Common myeloid progenitor, CD34-positive (primary cell): ENCODE data around the gene DTNBP1.

ENCODE experiments used
- CTCF ChIA-PET: fragments of 350-600 bp; sonication (Branson Sonifier 250); formaldehyde crosslinking; loops from one replicate; lab custom pipeline; 2021; ENCODE audit warnings: antibody characterized with exemption; lab: Charles Lee
- POLR2A ChIA-PET: fragments of 350-600 bp; sonication (Branson Sonifier 250); formaldehyde crosslinking; loops from one replicate; lab custom pipeline; 2021; ENCODE audit warnings: antibody characterized with exemption; lab: Charles Lee
- DNase-seq, 3 donors: peaks; one replicate each; pipeline versions ENCODE4 v3.0.0 to v3.0.0-alpha.2; 2013
- H3K27ac ChIP-seq, 2 experiments: 1 replicate in 1 of 2; 2 replicates in 1 of 2; pipeline ENCODE4 v1.7.0; 2013; ENCODE audit warnings: inconsistent platforms in 2 of 2, low read length in 2 of 2, mild to moderate bottlenecking in 2 of 2, low read depth in 1 of 2, moderate library complexity in 1 of 2; ENCODE audit not compliant: severe bottlenecking in 2 of 2, insufficient read depth in 1 of 2, poor library complexity in 1 of 2
- H3K27me3 ChIP-seq, 5 experiments: replicated peaks in 2 of 5; 1 replicate in 3 of 5; 2 replicates in 2 of 5; pipeline versions ENCODE4 v1.6.1 to v1.7.0; 2013; ENCODE audit warnings: low read length in 4 of 5, mild to moderate bottlenecking in 2 of 5, moderate library complexity in 2 of 5, inconsistent platforms in 1 of 5; ENCODE audit not compliant: insufficient read depth in 5 of 5, control insufficient read depth in 4 of 5
- H3K36me3 ChIP-seq, 4 experiments: 1 replicate in 2 of 4; 2 replicates in 2 of 4; pipeline versions ENCODE4 v1.6.1 to v1.7.0; 2013; ENCODE audit warnings: low read length in 3 of 4, control low read depth in 1 of 4, mild to moderate bottlenecking in 1 of 4; ENCODE audit not compliant: control insufficient read depth in 4 of 4, insufficient read depth in 4 of 4
- H3K4me1 ChIP-seq, 4 experiments: 1 replicate in 3 of 4; 2 replicates in 1 of 4; pipeline versions ENCODE4 v1.6.1 to v1.7.1; 2013; ENCODE audit warnings: low read length in 3 of 4, mild to moderate bottlenecking in 3 of 4, control low read depth in 1 of 4, inconsistent platforms in 1 of 4, moderate library complexity in 1 of 4; ENCODE audit not compliant: control insufficient read depth in 4 of 4, insufficient read depth in 4 of 4; ENCODE audit errors: control extremely low read depth in 1 of 4
- H3K4me3 ChIP-seq, 7 experiments: 1 replicate in 4 of 7; 2 replicates in 3 of 7; pipeline versions ENCODE4 v1.5.1 to v1.7.0; 2013; ENCODE audit warnings: mild to moderate bottlenecking in 7 of 7, low read length in 6 of 7, moderate library complexity in 6 of 7, inconsistent platforms in 2 of 7, low read depth in 2 of 7, control low read depth in 1 of 7; ENCODE audit not compliant: insufficient read depth in 4 of 7, control insufficient read depth in 1 of 7; ENCODE audit errors: extremely low read depth in 1 of 7
- H3K9me3 ChIP-seq, 5 experiments: 1 replicate in 4 of 5; 2 replicates in 1 of 5; pipeline versions ENCODE4 v1.6.1 to v1.7.1; 2013; ENCODE audit warnings: low read length in 4 of 5, mild to moderate bottlenecking in 2 of 5, inconsistent platforms in 1 of 5, low read depth in 1 of 5, moderate library complexity in 1 of 5; ENCODE audit not compliant: control insufficient read depth in 4 of 5, insufficient read depth in 2 of 5; ENCODE audit errors: control extremely low read depth in 1 of 5
- WGBS: methylation state at CpG from one replicate; pipeline ENCODE4 v1.1.5; 2013; ENCODE audit not compliant: insufficient coverage; 5-methylcytosine and 5-hydroxymethylcytosine counted together

The DTNBP1 gene

DNA sequence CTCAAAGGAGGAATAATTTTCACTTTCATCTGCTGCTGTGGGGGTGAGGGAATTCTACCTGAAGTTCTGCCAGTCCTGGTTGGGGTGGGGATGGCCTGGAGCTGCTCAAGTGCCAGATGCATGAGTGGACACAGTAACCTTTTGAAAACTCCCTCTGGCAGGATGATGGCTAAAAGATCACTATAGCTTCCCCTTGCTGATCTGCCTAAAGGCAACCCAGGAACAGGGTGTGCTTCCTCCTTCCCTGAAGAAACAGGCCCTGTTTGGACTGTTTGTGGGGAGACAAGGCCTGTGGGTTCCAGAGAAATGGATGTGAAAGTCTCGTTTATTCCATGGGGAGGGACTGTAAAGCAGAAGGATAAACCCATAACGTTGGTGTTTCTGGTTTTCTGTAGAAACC lies 176.9 kb downstream of the DTNBP1 start:
- POLR2A ChIA-PET: no interaction called here
- peaks cover 10 to 35% (median 22%) of the 10 kb centered on the region in 4 experiments for H3K36me3 ChIP-seq
- CTCF ChIA-PET: no interaction called here

DNA sequence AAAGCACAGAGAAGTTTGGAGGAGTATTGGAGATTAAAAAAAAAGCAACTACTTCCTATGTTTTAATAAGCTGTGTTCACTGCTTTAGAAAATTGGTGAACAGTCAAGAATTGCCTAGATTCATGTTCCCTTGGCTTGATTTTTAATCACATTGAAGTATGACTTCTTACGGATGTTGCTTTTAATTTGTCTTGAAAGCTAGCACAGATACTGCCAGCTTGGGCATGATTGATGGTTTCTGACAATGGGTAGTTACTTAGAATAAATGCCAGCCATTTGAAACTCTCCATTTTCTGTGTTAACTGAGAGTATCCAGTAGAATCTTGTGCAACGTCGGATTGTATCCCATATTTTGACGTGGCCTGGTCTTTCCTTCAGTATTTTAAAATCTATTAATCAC lies 178.0 kb downstream of the DTNBP1 start:
- no peaks in the 10 kb centered on the region for H3K9me3 ChIP-seq
- peaks cover under 1 to 43% (median 27%) of the 10 kb centered on the region in 4 experiments for H3K4me1 ChIP-seq
- ChIA-PET POLR2A (no interaction called here), CTCF (interaction anchor here (1.3 to 1.9 kb wide), 2 partner anchors 13 to 22 kb away, joined by 3 to 9 read pairs; no protein-coding TSS in a partner anchor)
- H3K27ac ChIP-seq: no peak overlapping the region
- H3K4me3 ChIP-seq: no peak overlapping the region
- 100% methylated on average over 2 of the region's 4 CpGs for WGBS
- peaks cover 13 to 40% (median 22%) of the 10 kb centered on the region in 4 experiments for H3K36me3 ChIP-seq
- no peak for DNase-seq
- H3K27me3 ChIP-seq: no peaks in the 10 kb centered on the region

More for the DNA sequence above, 176.9 kb downstream of the DTNBP1 start:
- H3K4me1 ChIP-seq: peaks cover 10 to 47% (median 32%) of the 10 kb centered on the region in 4 experiments
- H3K9me3 ChIP-seq: no peaks in the 10 kb centered on the region
- no peak overlapping the region for H3K4me3 ChIP-seq
- 90% methylated on average over 2 of the region's 2 CpGs for WGBS
- H3K27me3 ChIP-seq: no peaks in the 10 kb centered on the region
- H3K27ac ChIP-seq: no peak overlapping the region
- no peak for DNase-seq

DNA sequence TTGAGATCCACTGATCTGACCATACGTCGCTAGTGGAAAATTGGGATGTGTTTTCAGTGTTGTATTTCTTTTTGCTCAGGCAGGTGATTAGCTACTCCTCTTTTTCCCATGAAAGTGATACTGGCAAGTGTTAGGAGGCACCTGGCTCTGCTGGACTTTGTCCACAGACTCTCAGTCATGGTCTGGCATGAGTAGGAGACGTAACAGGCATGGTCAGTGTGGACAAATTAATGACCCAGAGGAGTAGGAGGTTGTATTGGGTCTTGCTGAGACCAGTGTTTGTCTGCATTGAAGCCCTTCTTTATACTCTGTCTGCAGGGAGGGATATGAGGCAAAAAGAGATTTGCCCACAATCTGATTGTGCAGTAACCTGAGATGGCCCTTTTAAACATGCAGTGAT lies 178.7 kb downstream of the DTNBP1 start:
- Histone ChIP-seq H3K27me3 (no peaks in the 10 kb centered on the region), H3K4me3 (no peak overlapping the region), H3K27ac (no peak overlapping the region), H3K4me1 (peaks cover 0 to 36% (median 21%) of the 10 kb centered on the region in 4 experiments), H3K9me3 (no peaks in the 10 kb centered on the region), H3K36me3 (peaks cover 12 to 33% (median 21%) of the 10 kb centered on the region in 4 experiments)
- CTCF ChIA-PET: interaction anchor here (0.7 to 1.9 kb wide), 3 partner anchors 12 to 216 kb away, joined by 3 to 9 read pairs (median 3); no protein-coding TSS in a partner anchor
- DNase-seq: no peak
- no CpG with 5 or more reads among the region's 3 CpGs for WGBS
- POLR2A ChIA-PET: no interaction called here

DNA sequence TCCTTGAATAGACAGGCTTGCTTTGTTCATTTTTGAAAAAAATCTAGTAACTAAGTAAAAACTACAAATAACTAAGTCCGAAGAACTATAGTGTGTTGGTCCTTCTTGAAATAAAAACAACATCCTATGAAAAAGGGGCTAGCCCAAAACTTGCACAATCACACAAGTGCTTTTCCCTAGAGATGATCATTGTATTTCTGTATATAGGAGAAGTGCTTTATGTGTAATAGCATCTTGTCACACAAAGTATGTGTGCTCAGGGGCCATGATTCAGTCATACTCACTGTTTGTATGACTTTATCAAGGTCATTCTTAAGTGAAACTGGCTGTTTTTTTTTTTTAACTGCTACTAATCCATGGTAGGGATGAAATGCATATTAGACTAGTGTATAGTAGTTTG lies 179.8 kb downstream of the DTNBP1 start:
- H3K27me3 ChIP-seq: no peaks in the 10 kb centered on the region
- peak in 2 of 3 donors; percentile 22 to 37 for DNase-seq
- no peak overlapping the region for H3K4me3 ChIP-seq
- ChIA-PET CTCF (interaction anchor here (1.9 kb wide), 1 partner anchor 20 kb away, joined by 9 read pairs; no protein-coding TSS in a partner anchor), POLR2A (no interaction called here)
- no CpG with 5 or more reads among the region's 1 CpG for WGBS
- H3K9me3 ChIP-seq: no peaks in the 10 kb centered on the region
- H3K4me1 ChIP-seq: peaks cover 0 to 31% (median 21%) of the 10 kb centered on the region in 4 experiments
- no peak overlapping the region for H3K27ac ChIP-seq
- peaks cover 3 to 23% (median 12%) of the 10 kb centered on the region in 4 experiments for H3K36me3 ChIP-seq

DNA sequence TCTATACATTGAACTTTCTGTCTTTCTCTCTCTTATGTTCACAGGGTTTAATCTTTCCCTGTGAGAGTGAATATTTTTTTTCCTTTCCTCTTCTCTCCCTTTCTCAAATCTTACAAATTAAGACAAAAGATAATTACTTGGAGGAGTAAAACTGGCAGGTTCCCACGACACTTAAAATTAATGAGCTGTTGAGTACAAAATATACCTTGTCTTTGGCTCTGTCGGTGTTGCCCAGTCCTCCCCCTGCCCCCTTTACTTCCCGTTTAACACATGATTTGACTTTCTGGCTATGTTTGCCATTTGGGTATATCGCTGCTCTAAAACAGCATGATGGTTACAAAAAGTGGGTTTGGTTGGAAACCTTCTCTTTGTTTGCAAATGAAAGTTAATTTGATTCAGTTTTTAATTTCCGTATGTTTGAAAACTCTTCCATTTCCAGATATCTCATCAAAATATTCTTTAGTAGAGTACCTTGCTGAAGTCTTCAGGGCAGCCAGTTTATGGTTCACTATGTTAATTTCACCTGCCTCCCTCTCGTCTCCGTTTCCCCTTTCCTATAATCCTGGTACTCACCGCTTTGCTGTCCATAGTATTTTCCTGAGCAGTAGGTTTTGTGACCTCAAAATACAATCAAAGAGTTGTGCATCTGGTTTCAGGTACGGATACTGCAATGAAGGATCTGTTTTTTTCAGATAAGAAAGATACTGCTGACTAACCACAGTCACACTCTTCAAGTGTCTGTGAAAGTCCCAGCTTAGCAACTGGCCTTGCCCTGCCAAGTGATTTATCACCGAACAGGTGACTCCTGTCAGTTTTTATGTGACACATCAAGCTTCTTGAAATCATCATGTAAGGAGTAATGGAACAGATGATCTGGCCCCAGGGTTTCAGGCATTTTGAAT lies 181.2 kb downstream of the DTNBP1 start:
- DNase-seq: peak; percentile 29 to 92 (median 84)
- Histone ChIP-seq H3K27ac (peak overlapping the region in 1 of 2 experiments; percentile 19), H3K4me1 (peaks cover 0 to 31% (median 23%) of the 10 kb centered on the region in 4 experiments), H3K27me3 (no peaks in the 10 kb centered on the region), H3K9me3 (no peaks in the 10 kb centered on the region), H3K36me3 (peaks cover 0 to 22% (median 4%) of the 10 kb centered on the region in 4 experiments), H3K4me3 (peak overlapping the region in 1 of 7 experiments; percentile 19)
- ChIA-PET CTCF (interaction anchor here (1.0 to 2.2 kb wide), 6 partner anchors 8 to 13 kb away, joined by 3 to 6 read pairs (median 3); no protein-coding TSS in a partner anchor), POLR2A (interaction anchor here (0.7 kb wide), 1 partner anchor 9 kb away, joined by 3 read pairs; no protein-coding TSS in a partner anchor)
- 33% methylated on average over 6 of the region's 10 CpGs for WGBS

DNA sequence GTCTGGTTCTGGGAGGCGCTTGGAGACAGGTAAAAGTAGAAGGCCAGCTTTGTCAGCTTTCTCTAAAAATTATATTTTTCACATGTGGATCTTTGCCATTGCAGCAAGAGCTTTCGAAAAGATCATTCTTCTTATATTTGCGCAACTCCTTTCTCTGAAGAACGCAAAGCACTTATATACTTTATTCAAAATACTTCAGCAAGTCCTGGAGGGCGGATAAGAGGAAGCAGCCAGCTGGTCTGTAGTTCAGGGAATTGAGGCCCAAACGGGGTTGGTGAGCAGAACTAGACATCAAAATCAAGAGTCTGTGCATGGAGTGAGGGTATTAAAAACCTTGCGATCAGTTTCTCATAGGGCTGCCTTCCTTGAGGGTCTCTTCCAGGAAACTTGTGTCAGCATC lies 182.3 kb downstream of the DTNBP1 start:
- Histone ChIP-seq H3K4me3 (no peak overlapping the region), H3K27ac (no peak overlapping the region), H3K9me3 (no peaks in the 10 kb centered on the region), H3K4me1 (peaks cover 6 to 41% (median 27%) of the 10 kb centered on the region in 4 experiments), H3K27me3 (no peaks in the 10 kb centered on the region), H3K36me3 (peaks cover 0 to 31% (median 6%) of the 10 kb centered on the region in 4 experiments)
- no peak for DNase-seq
- 79% methylated on average over 3 of the region's 7 CpGs for WGBS
- ChIA-PET POLR2A (no interaction called here), CTCF (interaction anchor here (1.0 to 2.2 kb wide), 5 partner anchors 9 to 43 kb away, joined by 3 to 6 read pairs (median 3); no protein-coding TSS in a partner anchor)
